Measurements from ENCODE around the gene HOXD9. TPM values are rescaled to one million over a fixed set of nuclear protein-coding genes. Genes with fewer than 3 reads are reported as not detected.

Gene HOXD9
- total and polyA plus RNA-seq, 2 of the 8 experiments (the other 6 are each of a cell fraction or from before 2014, with no cell fraction given) = not detected

DNA sequence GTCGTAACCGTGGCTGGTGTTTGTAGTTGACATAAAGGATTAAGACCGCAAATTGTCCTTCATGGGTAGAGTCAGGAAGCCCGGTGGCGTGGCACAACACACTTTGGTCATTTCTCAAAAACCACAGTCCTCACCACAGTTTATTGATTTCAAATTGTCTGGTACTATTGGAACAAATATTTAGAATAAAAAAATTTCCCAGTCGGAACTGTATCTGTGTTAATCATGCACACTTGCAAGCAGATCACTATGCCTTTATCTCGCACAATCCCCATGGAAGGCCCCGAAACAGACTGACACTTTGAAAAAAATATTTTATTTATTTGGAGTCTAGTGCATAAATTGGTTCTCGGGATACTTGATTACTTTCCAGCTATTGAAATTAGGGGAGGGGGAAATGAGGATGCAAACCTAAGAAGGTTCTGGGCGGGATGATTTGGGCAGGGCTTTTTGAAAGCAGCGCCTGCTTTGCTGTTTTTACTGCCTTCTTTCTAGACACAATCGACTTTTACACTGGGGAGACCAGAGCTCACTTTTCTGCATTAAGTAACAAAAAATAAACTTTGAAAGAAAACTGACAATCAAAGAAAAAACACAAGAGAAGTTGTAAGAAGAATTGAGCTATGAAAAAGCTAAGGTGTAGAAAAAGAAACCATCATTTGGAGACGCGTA lies 50.5 kb downstream of the HOXD9 start:
- H3K27ac ChIP-seq (ENCODE audit: low read depth, low read length) = no peak overlapping the region
- peak; percentile 96 for TF ChIP-seq CBX8 (IDR thresholded peaks at IDR 0.05; ENCODE audit: borderline replicate concordance, low read depth, low read length)
- no peak for TF ChIP-seq RAD21 (IDR thresholded peaks at IDR 0.05 in 1 of 2, conservative IDR thresholded peaks at IDR 0.05 in 1 of 2; ENCODE audit: low read depth in 2 of 2, low read length in 2 of 2)
- TF ChIP-seq RNF2 (IDR thresholded peaks at IDR 0.05; ENCODE audit: borderline replicate concordance, low read depth, low read length, missing control alignments, poor library complexity, severe bottlenecking) = peak; percentile 71

More for the DNA sequence above, 50.5 kb downstream of the HOXD9 start:
- Histone ChIP-seq H3K18ac (ENCODE audit: extremely low read depth, low read length) (no peak overlapping the region), H2BK12ac (ENCODE audit: low read depth, low read length) (no peak overlapping the region), H3K4me3 (ENCODE audit: extremely low read depth in 1 of 4, insufficient read depth in 2 of 4, low read depth in 3 of 4, low read length in 4 of 4) (no peak overlapping the region), H3K56ac (replicated peaks; ENCODE audit: insufficient read length, low read depth, low read length) (no peak overlapping the region), H4K91ac (replicated peaks; ENCODE audit: insufficient read length, low read length) (no peak overlapping the region), H2BK15ac (ENCODE audit: low read length) (no peak overlapping the region), H2AFZ (ENCODE audit: low read length) (no peak overlapping the region), H3K9me3 (ENCODE audit: insufficient read depth in 2 of 2, low read depth in 1 of 2, low read length in 1 of 2) (no peaks in the 10 kb centered on the region), H3K27me3 (replicated peaks in 1 of 4; ENCODE audit: control insufficient read depth in 3 of 4, extremely low read depth in 1 of 4, insufficient read depth in 3 of 4, low read length in 3 of 4) (peaks cover 94 to 100% (median 99%) of the 10 kb centered on the region in 4 experiments), H3K79me1 (ENCODE audit: low read depth, low read length) (no peaks in the 10 kb centered on the region), H3K79me2 (ENCODE audit: control insufficient read depth in 1 of 2, insufficient read depth in 2 of 2, low read length in 2 of 2) (no peaks in the 10 kb centered on the region), H3K4me2 (ENCODE audit: insufficient read depth in 1 of 2, low read depth in 2 of 2, low read length in 2 of 2) (peak overlapping the region in 1 of 2 experiments; percentile 76; a peak in 1 of 4 replicates), H3K23ac (ENCODE audit: insufficient read length) (no peak overlapping the region), H4K20me1 (replicated peaks in 1 of 2; ENCODE audit: control insufficient read depth in 1 of 2, insufficient read depth in 2 of 2, low read length in 2 of 2) (peaks cover 3 to 37% of the 10 kb centered on the region in 2 experiments), H2BK20ac (ENCODE audit: low read length) (no peak overlapping the region), H3K4me1 (replicated peaks in 1 of 4; ENCODE audit: control insufficient read depth in 3 of 4, insufficient read depth in 4 of 4, low read length in 3 of 4) (peaks cover 3 to 28% (median 16%) of the 10 kb centered on the region in 4 experiments), H2BK5ac (ENCODE audit: low read depth, low read length) (no peak overlapping the region), H3K36me3 (ENCODE audit: control insufficient read depth in 2 of 4, insufficient read depth in 4 of 4, low read length in 3 of 4) (no peaks in the 10 kb centered on the region; a peak in 1 of 8 replicates), H3K4ac (replicated peaks; ENCODE audit: insufficient read length, low read depth, low read length) (no peak overlapping the region), H4K5ac (ENCODE audit: insufficient read length, low read depth, low read length) (no peak overlapping the region), H2AK5ac (ENCODE audit: low read depth, low read length) (no peak overlapping the region), H3K9ac (replicated peaks in 1 of 4; ENCODE audit: extremely low read depth in 1 of 4, low read depth in 3 of 4, low read length in 3 of 4) (no peak overlapping the region), H3K14ac (ENCODE audit: insufficient read length) (no peak overlapping the region), H3K23me2 (ENCODE audit: low read depth, low read length) (peaks cover 7% of the 10 kb centered on the region; the same call in 1 of the 2 replicates), H2BK120ac (replicated peaks; ENCODE audit: low read depth, low read length) (no peak overlapping the region), H4K8ac (ENCODE audit: extremely low read depth, insufficient read depth, low read length) (no peak overlapping the region)
- ChIA-PET CTCF (ENCODE audit: partially characterized antibody) (interaction anchor here (0.9 to 7.5 kb wide), 8 partner anchors 11 to 469 kb away, joined by 3 to 60 read pairs (median 3); partner anchors contain the start of genes HOXD1 and HOXD9), POLR2A (ENCODE audit: partially characterized antibody) (interaction anchor here (1.3 kb wide), 1 partner anchor 15 kb away, joined by 3 read pairs; no protein-coding TSS in a partner anchor)
- WGBS, 2 experiments (ENCODE audit: extremely low coverage in 1 of 2, insufficient coverage in 1 of 2, insufficient read length in 1 of 2, insufficient replicate concordance in 2 of 2, low coverage in 1 of 2, low lambda C conversion rate in 2 of 2, missing lambda C conversion rate in 1 of 2) = 33% methylated on average over 14 of the region's 14 CpGs; no CpG with 5 or more reads in 1 of the 2 experiments
- no peak for FAIRE-seq
- DNase-seq (ENCODE audit: low read depth in 1 of 2, low spot score in 2 of 2) = no peak
